Liver (tissue), 9 donors: ENCODE results near the gene HTR4. TPM values are rescaled to one million over a fixed set of nuclear protein-coding genes. Genes with fewer than 3 reads are reported as not detected.

Source experiments
- DNase-seq: peaks from one replicate; pipeline ENCODE4 v3.0.0-alpha.2; 2017; ENCODE audit warnings: low spot score
- H3K27ac ChIP-seq, 2 donors: one replicate each; pipeline ENCODE4 v1.7.0; 2013; ENCODE audit warnings: inconsistent platforms in 2 of 2, low read length in 2 of 2, control low read depth in 1 of 2, low read depth in 1 of 2, mild to moderate bottlenecking in 1 of 2
- H3K27me3 ChIP-seq, 4 donors: one replicate each; pipeline versions ENCODE4 v1.6.1 to v1.7.0; 2013; ENCODE audit warnings: low read length in 3 of 4, inconsistent platforms in 1 of 4, mild to moderate bottlenecking in 1 of 4, moderate library complexity in 1 of 4; ENCODE audit not compliant: control insufficient read depth in 4 of 4, insufficient read depth in 4 of 4
- H3K36me3 ChIP-seq, 4 donors: one replicate each; pipeline versions ENCODE4 v1.6.1 to v1.7.0; 2013; ENCODE audit warnings: low read length in 3 of 4, mild to moderate bottlenecking in 3 of 4, low read depth in 1 of 4, moderate library complexity in 1 of 4; ENCODE audit not compliant: control insufficient read depth in 4 of 4, insufficient read depth in 3 of 4
- H3K4me1 ChIP-seq, 4 donors: one replicate each; pipeline versions ENCODE4 v1.6.1 to v1.7.0; 2013; ENCODE audit warnings: low read length in 3 of 4, mild to moderate bottlenecking in 3 of 4, moderate library complexity in 1 of 4; ENCODE audit not compliant: control insufficient read depth in 4 of 4, insufficient read depth in 4 of 4
- H3K4me3 ChIP-seq, 3 donors: one replicate each; pipeline versions ENCODE4 v1.6.1 to v1.7.0; 2013; ENCODE audit warnings: low read length in 3 of 3, control low read depth in 1 of 3, low read depth in 1 of 3, mild to moderate bottlenecking in 1 of 3
- H3K9ac ChIP-seq, 2 donors: one replicate each; pipeline ENCODE4 v1.7.0; 2013; ENCODE audit warnings: low read length in 2 of 2, mild to moderate bottlenecking in 2 of 2, moderate library complexity in 2 of 2, control low read depth in 1 of 2, low read depth in 1 of 2
- H3K9me3 ChIP-seq, 4 donors: one replicate each; pipeline versions ENCODE4 v1.6.1 to v1.7.0; 2013; ENCODE audit warnings: low read length in 3 of 4; ENCODE audit not compliant: control insufficient read depth in 4 of 4
- EGR1 ChIP-seq, 2 donors: IDR thresholded peaks; 2 replicates each; pipeline ENCODE4 v1.6.1; 2016 to 2018; ENCODE audit warnings: antibody characterized with exemption in 2 of 2, low read depth in 2 of 2
- FOXA1 ChIP-seq: IDR thresholded peaks from 2 replicates; pipeline ENCODE4 v1.6.1; 2016; ENCODE audit warnings: antibody characterized with exemption
- FOXA2 ChIP-seq: IDR thresholded peaks from 2 replicates; pipeline ENCODE4 v1.6.1; 2016; ENCODE audit warnings: antibody characterized with exemption
- GABPA ChIP-seq, 2 donors: IDR thresholded peaks in 1 of 2; conservative IDR thresholded peaks in 1 of 2; 2 replicates each; pipeline ENCODE4 v1.6.1; 2016; ENCODE audit warnings: antibody characterized with exemption in 2 of 2, mild to moderate bottlenecking in 1 of 2, moderate library complexity in 1 of 2
- HNF4A ChIP-seq, 2 donors: conservative IDR thresholded peaks; 2 replicates each; pipeline ENCODE4 v1.6.1; 2016; ENCODE audit warnings: antibody characterized with exemption in 2 of 2, mild to moderate bottlenecking in 2 of 2
- HNF4G ChIP-seq: IDR thresholded peaks from 2 replicates; pipeline ENCODE4 v1.6.1; 2016; ENCODE audit warnings: antibody characterized with exemption
- JUND ChIP-seq, 2 donors: IDR thresholded peaks; 2 replicates each; pipeline ENCODE4 v1.6.1; 2016; ENCODE audit warnings: antibody characterized with exemption in 2 of 2
- MAX ChIP-seq: IDR thresholded peaks from 2 replicates; pipeline ENCODE4 v1.6.1; 2016; ENCODE audit warnings: antibody characterized with exemption
- NR2F2 ChIP-seq: IDR thresholded peaks from 2 replicates; pipeline ENCODE4 v1.6.1; 2016; ENCODE audit warnings: antibody characterized with exemption
- REST ChIP-seq: IDR thresholded peaks from 2 replicates; pipeline ENCODE4 v1.6.1; 2016; ENCODE audit warnings: antibody characterized with exemption, mild to moderate bottlenecking
- RXRA ChIP-seq, 2 donors: IDR thresholded peaks; 2 replicates each; pipeline ENCODE4 v1.6.1; 2017 to 2018; ENCODE audit warnings: antibody characterized with exemption in 2 of 2, mild to moderate bottlenecking in 1 of 2
- SP1 ChIP-seq: IDR thresholded peaks from 2 replicates; pipeline ENCODE4 v1.6.1; 2018; ENCODE audit warnings: antibody characterized with exemption, mild to moderate bottlenecking
- TAF1 ChIP-seq: conservative IDR thresholded peaks from 2 replicates; pipeline ENCODE4 v1.6.1; 2016; ENCODE audit warnings: antibody characterized with exemption, mild to moderate bottlenecking
- YY1 ChIP-seq: IDR thresholded peaks from 2 replicates; pipeline ENCODE4 v1.6.1; 2016; ENCODE audit warnings: antibody characterized with exemption, mild to moderate bottlenecking
- ZBTB33 ChIP-seq: IDR thresholded peaks from 2 replicates; pipeline ENCODE4 v1.6.1; 2016; ENCODE audit warnings: antibody characterized with exemption
- WGBS: extraction: QIAGEN DNeasy Blood & Tissue Kit; methylation state at CpG from one replicate; pipeline ENCODE4 v1.1.7; 2013; 5-methylcytosine and 5-hydroxymethylcytosine counted together
- polyA plus RNA-seq, 2 donors: library from polyadenylated mRNA; stranded (reverse) in 1 of 2; unstranded in 1 of 2; fragments of 200-250 nt in 1 of 2; fragments of >200 nt in 1 of 2; fragmentation: Nextera tagmentation in 1 of 2; extraction: Ambion mirVana in 1 of 2; gene quantifications; one replicate each; pipeline versions ENCODE4 v1.2.1 to v1.2.3, GENCODE V29; 2013 to 2015
- total RNA-seq, 2 donors: library from RNA; depleted of rRNA; stranded (reverse); fragments of >200 nt; gene quantifications; one replicate each; pipeline ENCODE4 v1.2.3, GENCODE V29; 2014
- donor health status: healthy.
- donor health status: healthy.
- donor health status: healthy.
- donor health status: healthy.
- donor health status: healthy.

HTR4 gene
- total and polyA plus RNA-seq, 4 donors, result 0.19 to 2.4 (median 0.98) TPM

GRCh38 chr5:148574167-148574566 lies 80.2 kb downstream of the HTR4 start:
- no peak for TF ChIP-seq SP1
- no peak for TF ChIP-seq HNF4A (conservative IDR thresholded peaks at IDR 0.05)
- no peak for TF ChIP-seq RXRA (IDR thresholded peaks at IDR 0.05)
- no peak for TF ChIP-seq GABPA (IDR thresholded peaks at IDR 0.05 in 1 of 2, conservative IDR thresholded peaks at IDR 0.05 in 1 of 2)
- TF ChIP-seq ZBTB33, result no peak
- TF ChIP-seq NR2F2, result no peak
- TF ChIP-seq FOXA2, result no peak
- TF ChIP-seq REST, result no peak
- no peak for TF ChIP-seq JUND (IDR thresholded peaks at IDR 0.05)
- no peak for DNase-seq
- no peaks in the 10 kb centered on the region for H3K36me3 ChIP-seq
- H3K4me3 ChIP-seq, result no peak overlapping the region
- WGBS, result 84% methylated on average over 4 of the region's 4 CpGs
- H3K9ac ChIP-seq, result no peak overlapping the region
- H3K27me3 ChIP-seq, result no peaks in the 10 kb centered on the region
- no peaks in the 10 kb centered on the region for H3K4me1 ChIP-seq
- H3K9me3 ChIP-seq, result no peaks in the 10 kb centered on the region
- H3K27ac ChIP-seq, result no peak overlapping the region

- WGBS, result 71% methylated on average over 1 of the region's 1 CpG
- H3K27ac ChIP-seq, result no peak overlapping the region
- H3K4me3 ChIP-seq, result no peak overlapping the region
- no peaks in the 10 kb centered on the region for H3K9me3 ChIP-seq
- no peak overlapping the region for H3K9ac ChIP-seq
- no peak for TF ChIP-seq YY1
- no peak for TF ChIP-seq ZBTB33
- no peak for TF ChIP-seq EGR1 (IDR thresholded peaks at IDR 0.05; ENCODE audit: low read depth in 2 of 2)
- TF ChIP-seq TAF1, result no peak
- no peak for TF ChIP-seq REST
- no peak for TF ChIP-seq HNF4G
- no peak for TF ChIP-seq GABPA (IDR thresholded peaks at IDR 0.05 in 1 of 2, conservative IDR thresholded peaks at IDR 0.05 in 1 of 2)
- TF ChIP-seq HNF4A (conservative IDR thresholded peaks at IDR 0.05), result no peak
- TF ChIP-seq FOXA1, result no peak
- no peak for TF ChIP-seq MAX
- TF ChIP-seq JUND (IDR thresholded peaks at IDR 0.05), result no peak
- TF ChIP-seq NR2F2, result no peak
- no peaks in the 10 kb centered on the region for H3K4me1 ChIP-seq
- no peaks in the 10 kb centered on the region for H3K36me3 ChIP-seq
- no peak for DNase-seq
- no peaks in the 10 kb centered on the region for H3K27me3 ChIP-seq
These were observed 81.0 kb downstream of the HTR4 start for GRCh38 chr5:148573374-148573773.
